ENCODE data around the gene HTRA3. TPM values are rescaled to one million over a fixed set of nuclear protein-coding genes. Genes with fewer than 3 reads are reported as not detected.

The HTRA3 gene
- total RNA-seq, 2 donors from 2014 or later, result 6.0 to 18.9 TPM

DNA sequence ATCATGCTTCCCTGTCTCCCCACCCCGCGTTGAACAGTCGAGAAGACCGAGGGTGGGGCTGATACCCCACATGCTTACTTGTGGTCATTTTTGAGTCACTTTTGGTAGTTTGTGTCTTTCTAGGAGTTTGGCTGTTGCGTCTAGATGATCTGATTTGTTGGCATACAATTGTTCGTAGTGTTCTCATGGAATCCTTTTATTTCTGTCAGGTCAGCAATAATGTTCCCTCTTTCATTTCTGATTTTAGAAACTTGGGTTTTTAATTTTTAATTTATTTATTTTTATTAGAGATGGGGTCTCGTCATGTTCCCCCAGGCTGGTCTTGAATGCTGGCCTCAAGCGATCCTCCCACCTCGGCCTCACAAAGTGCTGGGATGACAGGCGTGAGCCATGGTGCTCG, 39.5 kb upstream of the HTRA3 start:
- no peaks in the 10 kb centered on the region for H3K9me3 ChIP-seq
- TF ChIP-seq POLR2AphosphoS5 (IDR thresholded peaks at IDR 0.05), result no peak
- no peak for TF ChIP-seq POLR2A (IDR thresholded peaks at IDR 0.05)
- TF ChIP-seq, protein P1, sequence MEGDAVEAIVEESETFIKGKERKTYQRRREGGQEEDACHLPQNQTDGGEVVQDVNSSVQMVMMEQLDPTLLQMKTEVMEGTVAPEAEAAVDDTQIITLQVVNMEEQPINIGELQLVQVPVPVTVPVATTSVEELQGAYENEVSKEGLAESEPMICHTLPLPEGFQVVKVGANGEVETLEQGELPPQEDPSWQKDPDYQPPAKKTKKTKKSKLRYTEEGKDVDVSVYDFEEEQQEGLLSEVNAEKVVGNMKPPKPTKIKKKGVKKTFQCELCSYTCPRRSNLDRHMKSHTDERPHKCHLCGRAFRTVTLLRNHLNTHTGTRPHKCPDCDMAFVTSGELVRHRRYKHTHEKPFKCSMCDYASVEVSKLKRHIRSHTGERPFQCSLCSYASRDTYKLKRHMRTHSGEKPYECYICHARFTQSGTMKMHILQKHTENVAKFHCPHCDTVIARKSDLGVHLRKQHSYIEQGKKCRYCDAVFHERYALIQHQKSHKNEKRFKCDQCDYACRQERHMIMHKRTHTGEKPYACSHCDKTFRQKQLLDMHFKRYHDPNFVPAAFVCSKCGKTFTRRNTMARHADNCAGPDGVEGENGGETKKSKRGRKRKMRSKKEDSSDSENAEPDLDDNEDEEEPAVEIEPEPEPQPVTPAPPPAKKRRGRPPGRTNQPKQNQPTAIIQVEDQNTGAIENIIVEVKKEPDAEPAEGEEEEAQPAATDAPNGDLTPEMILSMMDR (IDR thresholded peaks at IDR 0.05), result no peak
- no peak for DNase-seq (ENCODE audit: low spot score)
- no peaks in the 10 kb centered on the region for H3K36me3 ChIP-seq
- WGBS, result 98% methylated on average over 11 of the region's 11 CpGs
- H3K27me3 ChIP-seq (replicated peaks; ENCODE audit: insufficient read depth), result no peaks in the 10 kb centered on the region
- no peak overlapping the region for H3K27ac ChIP-seq
- peaks cover 7% of the 10 kb centered on the region for H3K4me1 ChIP-seq (replicated peaks)
- intact Hi-C loops (cut with DNase I), result no loop called here
- H3K4me3 ChIP-seq, result no peak overlapping the region

DNA sequence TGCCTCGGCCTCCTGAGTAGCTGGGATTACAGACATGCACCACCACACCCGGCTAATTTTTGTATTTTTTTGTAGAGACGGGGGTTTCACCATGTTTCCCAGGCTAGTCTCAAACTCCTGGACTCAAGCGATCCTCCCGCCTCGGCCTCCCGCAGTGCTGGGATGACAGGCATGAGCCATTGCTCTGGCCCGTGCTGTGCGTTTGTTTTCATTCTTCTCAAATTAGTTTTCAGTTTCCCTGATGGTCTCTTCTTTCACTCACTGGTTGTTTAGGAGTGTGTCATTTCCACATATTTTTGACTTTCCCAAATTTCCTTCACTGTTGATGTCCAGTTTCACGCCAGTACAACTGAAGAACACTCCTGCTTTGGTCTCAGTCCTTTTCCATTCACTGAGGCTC, 38.7 kb upstream of the HTRA3 start:
- Histone ChIP-seq H3K9me3 (no peaks in the 10 kb centered on the region), H3K4me1 (replicated peaks) (peaks cover 7% of the 10 kb centered on the region), H3K27ac (no peak overlapping the region), H3K4me3 (no peak overlapping the region), H3K27me3 (replicated peaks; ENCODE audit: insufficient read depth) (no peaks in the 10 kb centered on the region), H3K36me3 (no peaks in the 10 kb centered on the region)
- TF ChIP-seq POLR2A (IDR thresholded peaks at IDR 0.05) (no peak), POLR2AphosphoS5 (IDR thresholded peaks at IDR 0.05) (no peak)
- TF ChIP-seq, protein P1 (IDR thresholded peaks at IDR 0.05), result no peak
- DNase-seq (ENCODE audit: low spot score), result no peak
- intact Hi-C loops (cut with DNase I), result no loop called here
- WGBS, result 98% methylated on average over 10 of the region's 10 CpGs

DNA sequence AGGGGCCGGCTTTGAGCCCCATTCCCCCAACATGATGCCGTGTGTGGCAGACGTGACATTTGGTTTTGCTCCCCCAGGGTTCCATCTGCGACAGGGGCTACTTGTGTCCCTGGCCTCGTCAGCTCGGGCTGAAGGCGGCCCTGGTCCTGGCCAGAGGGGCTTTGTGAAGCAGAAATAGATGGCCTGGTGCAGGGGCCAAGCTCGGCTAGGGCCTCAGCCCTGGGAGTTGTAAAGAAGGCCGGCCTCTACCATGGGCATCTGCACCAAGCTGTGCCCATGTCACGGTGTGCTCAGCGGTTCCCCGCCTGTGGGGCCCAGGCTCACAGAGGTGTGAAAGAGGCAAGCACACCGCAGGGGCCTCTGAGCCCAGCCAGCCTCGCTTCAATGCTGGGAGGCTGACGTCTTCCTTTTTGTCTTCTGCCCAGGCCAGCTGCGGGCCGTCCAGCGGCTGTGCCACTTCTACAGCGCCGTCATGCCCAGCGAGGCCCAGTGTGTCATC, 38.0 kb upstream of the HTRA3 start:
- Histone ChIP-seq H3K27me3 (replicated peaks; ENCODE audit: insufficient read depth) (no peaks in the 10 kb centered on the region), H3K27ac (no peak overlapping the region), H3K9me3 (no peaks in the 10 kb centered on the region), H3K4me1 (replicated peaks) (peaks cover 4% of the 10 kb centered on the region), H3K36me3 (no peaks in the 10 kb centered on the region), H3K4me3 (no peak overlapping the region)
- TF ChIP-seq POLR2AphosphoS5 (IDR thresholded peaks at IDR 0.05), result no peak
- TF ChIP-seq, protein P1 (IDR thresholded peaks at IDR 0.05), result no peak
- TF ChIP-seq POLR2A (IDR thresholded peaks at IDR 0.05), result no peak
- 92% methylated on average over 21 of the region's 21 CpGs for WGBS
- no peak for DNase-seq (ENCODE audit: low spot score)
- intact Hi-C loops (cut with DNase I), result no loop called here

DNA sequence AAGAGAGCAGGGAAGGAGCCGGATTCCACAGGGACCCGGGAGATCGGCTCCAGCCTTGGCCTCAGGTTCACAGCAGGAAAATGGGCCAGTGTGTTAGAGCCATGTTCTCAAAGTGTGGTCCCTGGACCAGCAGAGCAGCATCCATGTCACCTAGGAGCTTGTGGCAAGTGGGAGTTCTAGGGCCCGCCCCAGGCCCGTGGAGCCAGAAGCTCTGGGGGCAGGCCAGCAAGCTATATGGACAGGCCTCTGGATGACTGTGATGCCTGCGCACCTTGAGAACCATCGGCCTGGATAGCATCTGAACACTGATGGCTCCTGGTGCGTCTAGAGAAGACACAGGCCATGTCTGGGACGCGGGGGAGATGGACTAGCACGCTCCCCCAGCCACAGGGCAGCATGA, 36.8 kb upstream of the HTRA3 start:
- 97% methylated on average over 11 of the region's 11 CpGs for WGBS
- no peaks in the 10 kb centered on the region for H3K9me3 ChIP-seq
- TF ChIP-seq POLR2AphosphoS5 (IDR thresholded peaks at IDR 0.05) (no peak), POLR2A (IDR thresholded peaks at IDR 0.05) (no peak)
- TF ChIP-seq, protein P1 (IDR thresholded peaks at IDR 0.05), result no peak
- H3K27me3 ChIP-seq (replicated peaks; ENCODE audit: insufficient read depth), result no peaks in the 10 kb centered on the region
- intact Hi-C loops (cut with DNase I), result no loop called here
- no peaks in the 10 kb centered on the region for H3K36me3 ChIP-seq
- DNase-seq (ENCODE audit: low spot score), result no peak
- H3K27ac ChIP-seq, result no peak overlapping the region
- H3K4me1 ChIP-seq (replicated peaks), result peaks cover 4% of the 10 kb centered on the region
- H3K4me3 ChIP-seq, result no peak overlapping the region

DNA sequence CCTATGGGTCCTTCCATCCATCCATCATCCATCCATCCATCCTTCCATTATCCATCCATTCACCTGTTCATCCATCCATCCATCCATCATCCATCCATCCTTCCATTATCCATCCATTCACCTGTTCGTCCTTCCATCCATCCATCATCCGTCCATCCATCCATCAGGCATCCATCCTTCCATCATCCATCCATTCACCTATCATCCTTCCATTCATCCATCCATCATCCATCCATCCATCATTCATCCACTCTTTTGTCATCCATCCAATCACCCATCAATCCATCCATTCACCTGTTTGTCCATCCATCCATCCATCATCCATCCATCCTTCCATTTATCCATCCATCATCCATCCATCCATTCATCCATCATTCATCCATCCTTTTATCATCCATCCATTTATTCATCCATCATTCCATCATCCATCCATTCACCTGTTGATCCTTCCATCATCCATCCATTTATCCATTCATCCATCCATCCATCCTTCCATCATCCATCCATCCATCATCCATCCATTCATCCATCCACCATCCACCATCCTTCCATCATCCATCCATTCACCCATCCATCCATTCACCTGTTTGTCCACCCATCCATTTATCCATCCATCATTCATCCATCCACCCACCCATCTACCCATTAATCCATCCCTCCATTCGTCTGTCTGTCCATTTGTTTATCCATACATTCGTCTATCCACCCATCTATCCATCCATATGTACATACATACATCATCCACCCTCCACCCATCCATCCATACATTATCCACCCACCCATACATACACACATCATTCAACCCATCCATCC, 35.7 kb upstream of the HTRA3 start:
- H3K36me3 ChIP-seq, result no peaks in the 10 kb centered on the region

More for the DNA sequence above, 35.7 kb upstream of the HTRA3 start:
- H3K27ac ChIP-seq, result no peak overlapping the region
- H3K27me3 ChIP-seq (replicated peaks; ENCODE audit: insufficient read depth), result no peaks in the 10 kb centered on the region
- H3K4me1 ChIP-seq (replicated peaks), result no peaks in the 10 kb centered on the region
- no peaks in the 10 kb centered on the region for H3K9me3 ChIP-seq
- 96% methylated on average over 4 of the region's 4 CpGs for WGBS
- no peak overlapping the region for H3K4me3 ChIP-seq
- no peak for DNase-seq (ENCODE audit: low spot score)
- TF ChIP-seq POLR2AphosphoS5 (IDR thresholded peaks at IDR 0.05) (no peak), POLR2A (IDR thresholded peaks at IDR 0.05) (no peak)
- TF ChIP-seq, protein P1 (IDR thresholded peaks at IDR 0.05), result no peak
- intact Hi-C loops (cut with DNase I), result no loop called here
